PFSK-1 (cell line): ENCODE results near the gene OSBPL3.

Experiments
- FOXP2 ChIP-seq: optimal IDR thresholded peaks from 2 replicates; pipeline ENCODE3; 2011; ENCODE audit warnings: borderline replicate concordance, control low read depth, inconsistent platforms; ENCODE audit not compliant: insufficient read depth; ENCODE audit errors: extremely low read length, extremely low read depth
- POLR2AphosphoS5 ChIP-seq: IDR thresholded peaks from 2 replicates; pipeline ENCODE4 v1.6.1; 2012; ENCODE audit warnings: low read depth, mild to moderate bottlenecking, control low read depth, low read length, moderate library complexity
- SIN3A ChIP-seq: IDR thresholded peaks from 2 replicates; pipeline ENCODE4 v1.6.1; 2012; ENCODE audit warnings: mild to moderate bottlenecking, low read length, moderate library complexity, borderline replicate concordance; ENCODE audit not compliant: insufficient read depth
- TAF1 ChIP-seq: IDR thresholded peaks from 2 replicates; pipeline ENCODE4 v1.6.1; 2012; ENCODE audit warnings: low read length, control low read depth, borderline replicate concordance; ENCODE audit not compliant: insufficient read depth
- TF ChIP-seq, protein P1 (sequence below), 2 experiments: IDR thresholded peaks; 2 replicates each; pipeline versions ENCODE4 v1.6.1 to v1.8.0; 2011 to 2012; ENCODE audit warnings: low read depth in 2 of 2, low read length in 2 of 2, control low read depth in 1 of 2, inconsistent platforms in 1 of 2, mild to moderate bottlenecking in 1 of 2, moderate library complexity in 1 of 2; ENCODE audit not compliant: insufficient read depth in 1 of 2

DNA sequence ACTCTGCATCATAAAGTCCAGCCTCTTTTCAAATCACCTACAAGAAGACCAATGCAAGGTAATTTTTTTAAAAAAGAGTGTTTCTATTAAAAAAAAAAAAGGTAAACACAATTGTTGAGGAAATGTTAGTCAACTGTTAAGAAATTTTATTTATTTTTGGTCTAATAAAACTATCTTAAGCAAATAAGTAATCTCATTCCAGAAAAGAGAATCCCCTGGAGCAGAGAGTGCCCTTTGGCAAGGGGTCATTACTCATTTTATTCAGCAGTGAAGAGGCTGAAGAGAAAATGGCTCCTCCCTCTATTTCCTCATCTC lies 159.3 kb downstream of the OSBPL3 start:
- TF ChIP-seq, protein P1, sequence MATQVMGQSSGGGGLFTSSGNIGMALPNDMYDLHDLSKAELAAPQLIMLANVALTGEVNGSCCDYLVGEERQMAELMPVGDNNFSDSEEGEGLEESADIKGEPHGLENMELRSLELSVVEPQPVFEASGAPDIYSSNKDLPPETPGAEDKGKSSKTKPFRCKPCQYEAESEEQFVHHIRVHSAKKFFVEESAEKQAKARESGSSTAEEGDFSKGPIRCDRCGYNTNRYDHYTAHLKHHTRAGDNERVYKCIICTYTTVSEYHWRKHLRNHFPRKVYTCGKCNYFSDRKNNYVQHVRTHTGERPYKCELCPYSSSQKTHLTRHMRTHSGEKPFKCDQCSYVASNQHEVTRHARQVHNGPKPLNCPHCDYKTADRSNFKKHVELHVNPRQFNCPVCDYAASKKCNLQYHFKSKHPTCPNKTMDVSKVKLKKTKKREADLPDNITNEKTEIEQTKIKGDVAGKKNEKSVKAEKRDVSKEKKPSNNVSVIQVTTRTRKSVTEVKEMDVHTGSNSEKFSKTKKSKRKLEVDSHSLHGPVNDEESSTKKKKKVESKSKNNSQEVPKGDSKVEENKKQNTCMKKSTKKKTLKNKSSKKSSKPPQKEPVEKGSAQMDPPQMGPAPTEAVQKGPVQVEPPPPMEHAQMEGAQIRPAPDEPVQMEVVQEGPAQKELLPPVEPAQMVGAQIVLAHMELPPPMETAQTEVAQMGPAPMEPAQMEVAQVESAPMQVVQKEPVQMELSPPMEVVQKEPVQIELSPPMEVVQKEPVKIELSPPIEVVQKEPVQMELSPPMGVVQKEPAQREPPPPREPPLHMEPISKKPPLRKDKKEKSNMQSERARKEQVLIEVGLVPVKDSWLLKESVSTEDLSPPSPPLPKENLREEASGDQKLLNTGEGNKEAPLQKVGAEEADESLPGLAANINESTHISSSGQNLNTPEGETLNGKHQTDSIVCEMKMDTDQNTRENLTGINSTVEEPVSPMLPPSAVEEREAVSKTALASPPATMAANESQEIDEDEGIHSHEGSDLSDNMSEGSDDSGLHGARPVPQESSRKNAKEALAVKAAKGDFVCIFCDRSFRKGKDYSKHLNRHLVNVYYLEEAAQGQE (IDR thresholded peaks at IDR 0.05; ENCODE audit: insufficient read depth in 1 of 2, low read depth in 2 of 2, low read length in 2 of 2): no peak
- TF ChIP-seq POLR2AphosphoS5 (no peak), FOXP2 (no peak), SIN3A (no peak), TAF1 (no peak)
